Stomach (tissue), 9 donors: ENCODE measurements around the gene VPS37C. TPM values are rescaled to one million over a fixed set of nuclear protein-coding genes. Genes with fewer than 3 reads are reported as not detected.

Source experiments
- DNase-seq, 2 donors: peaks; one replicate each; pipeline versions ENCODE4 v3.0.0 to v3.0.0-alpha.2; 2013 to 2019
- H3K27ac ChIP-seq, 5 donors: fragments of 200-600 bp in 4 of 5; sonication (generic) in 4 of 5; one replicate each; pipeline ENCODE4 v1.5.1; 2013 to 2019; ENCODE audit warnings: mild to moderate bottlenecking in 1 of 5, moderate library complexity in 1 of 5
- H3K27me3 ChIP-seq, 3 donors: fragments of 200-600 bp; sonication (generic); one replicate each; pipeline ENCODE4 v1.5.1; 2017 to 2019; ENCODE audit warnings: mixed run types in 1 of 3
- H3K36me3 ChIP-seq, 4 donors: fragments of 200-600 bp; sonication (generic); 1 replicate in 3 of 4; 2 replicates in 1 of 4; pipeline ENCODE4 v1.5.1; 2016 to 2019
- H3K4me1 ChIP-seq, 4 donors: fragments of 200-600 bp; sonication (generic); one replicate each; pipeline ENCODE4 v1.5.1; 2016 to 2019
- H3K4me3 ChIP-seq, 4 donors: fragments of 200-600 bp; sonication (generic) in 3 of 4; one replicate each; pipeline ENCODE4 v1.5.1; 2016 to 2019; ENCODE audit warnings: mild to moderate bottlenecking in 1 of 4
- H3K9me3 ChIP-seq, 4 donors: fragments of 200-600 bp; sonication (generic); one replicate each; pipeline ENCODE4 v1.5.1; 2016 to 2019
- EP300 ChIP-seq: sonication (generic); formaldehyde crosslinking; IDR thresholded peaks from one replicate; pipeline ENCODE4 v1.6.1; 2017; ENCODE audit warnings: antibody characterized with exemption
- POLR2A ChIP-seq, 4 donors: fragments of 450-650 bp; IDR thresholded peaks; one replicate each; pipeline ENCODE4 v1.6.1; 2016; ENCODE audit warnings: antibody characterized with exemption in 4 of 4, control low read depth in 2 of 4, mild to moderate bottlenecking in 1 of 4, moderate library complexity in 1 of 4
- POLR2AphosphoS5 ChIP-seq, 3 donors: sonication (generic); formaldehyde crosslinking; IDR thresholded peaks; one replicate each; pipeline ENCODE4 v1.6.1; 2016; ENCODE audit warnings: antibody characterized with exemption in 3 of 3
- WGBS, 5 donors: extraction: QIAGEN DNeasy Blood & Tissue Kit in 3 of 5; methylation state at CpG; one replicate each; pipeline versions ENCODE4 v1.1.5 to v1.1.7; 2013 to 2018; 5-methylcytosine and 5-hydroxymethylcytosine counted together
- intact Hi-C: fragments of 100-400 bp; cut with DNase I; formaldehyde crosslinking; loops from one replicate; pipeline ENCODE4 v1.15.1; 2023; ENCODE audit warnings: low total_unique reads
- polyA plus RNA-seq, 3 donors: library from polyadenylated mRNA; stranded (reverse); fragments of 200-250 nt; gene quantifications; one replicate each; pipeline ENCODE4 v1.2.3, GENCODE V29; 2013
- total RNA-seq, 5 donors: library from RNA; depleted of rRNA; stranded (reverse); fragments of >200 nt; gene quantifications; one replicate each; pipeline versions ENCODE4 v1.1.0 to v1.2.3, GENCODE V29; 2014 to 2016
- TF ChIP-seq, protein P1 (sequence below), 7 experiments: fragments of 450-650 bp in 4 of 7; fragments of 200-600 bp in 3 of 7; sonication (generic) in 3 of 7; IDR thresholded peaks; one replicate each; pipeline ENCODE4 v1.5.1; 2016 to 2019; ENCODE audit warnings: antibody characterized with exemption in 7 of 7, control low read depth in 2 of 7, mild to moderate bottlenecking in 1 of 7
- donor health status: healthy with polysubstance abuse.
- donor health status: Bipolar disorder and iron deficiency.
- donor health status: healthy.

Gene VPS37C
- total and polyA plus RNA-seq, 8 donors = 6.4 to 53.6 (median 27.7) TPM

DNA sequence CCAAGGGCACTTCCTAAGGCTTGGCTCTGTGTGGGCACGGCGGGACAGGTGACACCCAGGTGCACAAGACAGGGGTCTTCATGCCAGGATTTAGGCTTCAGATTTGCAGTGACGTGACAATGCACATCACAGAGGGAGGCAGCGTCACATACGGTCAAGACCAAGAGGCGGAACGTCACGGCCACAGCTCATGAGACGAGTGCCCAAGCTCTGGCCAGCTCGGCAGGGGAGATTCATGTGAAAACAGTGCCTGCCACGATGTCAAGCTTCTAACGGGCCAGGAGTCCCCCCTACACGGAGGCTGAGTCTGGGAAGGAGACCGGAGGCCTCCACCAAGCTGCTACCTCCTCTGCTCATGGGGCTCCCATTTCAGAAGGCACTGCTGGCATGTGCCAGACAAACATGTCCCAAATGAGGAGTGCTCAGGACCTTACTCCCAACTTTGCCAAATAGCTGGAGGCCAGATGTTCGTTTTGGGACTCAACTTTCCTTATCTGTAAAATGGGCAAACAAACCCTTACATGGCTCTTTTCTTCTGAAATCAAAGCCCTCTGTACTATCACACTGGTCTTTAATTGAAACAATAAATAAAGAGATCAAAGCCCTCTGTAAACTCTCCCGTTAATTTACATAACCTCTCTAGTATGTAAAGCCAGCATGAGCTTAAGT, 16.6 kb downstream of the VPS37C start:
- no peaks in the 10 kb centered on the region for H3K9me3 ChIP-seq
- TF ChIP-seq POLR2A (IDR thresholded peaks at IDR 0.05) = no peak
- H3K4me3 ChIP-seq = no peak overlapping the region
- H3K36me3 ChIP-seq = peaks cover 0 to 7% (median 0%) of the 10 kb centered on the region in 4 donors
- peaks cover 53 to 87% (median 70%) of the 10 kb centered on the region in 4 donors for H3K4me1 ChIP-seq
- H3K27me3 ChIP-seq = no peaks in the 10 kb centered on the region
- peak overlapping the region in 2 of 5 donors; percentile 18 to 81 for H3K27ac ChIP-seq
- 79 to 87% (median 85%) methylated on average over 16 of the region's 16 CpGs for WGBS, 5 donors
- no peak for DNase-seq
- intact Hi-C loops = no loop called here

DNA sequence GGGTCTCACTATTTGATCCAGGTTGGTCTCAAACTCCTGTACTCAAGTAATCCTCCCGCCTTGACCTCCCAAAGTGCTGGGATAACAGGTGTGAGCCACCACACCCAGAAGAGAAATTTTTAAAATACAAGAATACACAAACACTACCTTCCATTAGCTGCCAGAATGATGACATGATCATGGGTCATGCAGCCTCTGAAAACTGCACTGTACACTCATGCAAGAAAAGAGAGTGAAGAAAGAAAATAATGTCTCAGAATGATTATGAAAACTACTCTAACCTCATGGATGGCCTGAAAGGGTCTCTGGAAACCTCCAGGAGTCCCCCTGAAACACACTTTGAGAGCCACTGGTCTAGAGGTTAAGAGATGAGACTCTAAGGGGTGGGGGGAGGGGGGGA, 18.8 kb downstream of the VPS37C start:
- intact Hi-C loops = no loop called here
- TF ChIP-seq POLR2A (IDR thresholded peaks at IDR 0.05) (no peak), EP300 (no peak), POLR2AphosphoS5 (IDR thresholded peaks at IDR 0.05) (no peak)
- TF ChIP-seq, protein P1, sequence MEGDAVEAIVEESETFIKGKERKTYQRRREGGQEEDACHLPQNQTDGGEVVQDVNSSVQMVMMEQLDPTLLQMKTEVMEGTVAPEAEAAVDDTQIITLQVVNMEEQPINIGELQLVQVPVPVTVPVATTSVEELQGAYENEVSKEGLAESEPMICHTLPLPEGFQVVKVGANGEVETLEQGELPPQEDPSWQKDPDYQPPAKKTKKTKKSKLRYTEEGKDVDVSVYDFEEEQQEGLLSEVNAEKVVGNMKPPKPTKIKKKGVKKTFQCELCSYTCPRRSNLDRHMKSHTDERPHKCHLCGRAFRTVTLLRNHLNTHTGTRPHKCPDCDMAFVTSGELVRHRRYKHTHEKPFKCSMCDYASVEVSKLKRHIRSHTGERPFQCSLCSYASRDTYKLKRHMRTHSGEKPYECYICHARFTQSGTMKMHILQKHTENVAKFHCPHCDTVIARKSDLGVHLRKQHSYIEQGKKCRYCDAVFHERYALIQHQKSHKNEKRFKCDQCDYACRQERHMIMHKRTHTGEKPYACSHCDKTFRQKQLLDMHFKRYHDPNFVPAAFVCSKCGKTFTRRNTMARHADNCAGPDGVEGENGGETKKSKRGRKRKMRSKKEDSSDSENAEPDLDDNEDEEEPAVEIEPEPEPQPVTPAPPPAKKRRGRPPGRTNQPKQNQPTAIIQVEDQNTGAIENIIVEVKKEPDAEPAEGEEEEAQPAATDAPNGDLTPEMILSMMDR (IDR thresholded peaks at IDR 0.05) = no peak
- DNase-seq = no peak
- no peaks in the 10 kb centered on the region for H3K27me3 ChIP-seq
- peaks cover 10 to 20% (median 13%) of the 10 kb centered on the region in 4 donors for H3K36me3 ChIP-seq
- H3K27ac ChIP-seq = peak overlapping the region in 2 of 5 donors; percentile 58 to 70
- H3K4me3 ChIP-seq = no peak overlapping the region
- H3K4me1 ChIP-seq = peaks cover 31 to 84% (median 55%) of the 10 kb centered on the region in 4 donors
- 90 to 100% (median 94%) methylated on average over 1 of the region's 1 CpG for WGBS, 5 donors
- no peaks in the 10 kb centered on the region for H3K9me3 ChIP-seq

DNA sequence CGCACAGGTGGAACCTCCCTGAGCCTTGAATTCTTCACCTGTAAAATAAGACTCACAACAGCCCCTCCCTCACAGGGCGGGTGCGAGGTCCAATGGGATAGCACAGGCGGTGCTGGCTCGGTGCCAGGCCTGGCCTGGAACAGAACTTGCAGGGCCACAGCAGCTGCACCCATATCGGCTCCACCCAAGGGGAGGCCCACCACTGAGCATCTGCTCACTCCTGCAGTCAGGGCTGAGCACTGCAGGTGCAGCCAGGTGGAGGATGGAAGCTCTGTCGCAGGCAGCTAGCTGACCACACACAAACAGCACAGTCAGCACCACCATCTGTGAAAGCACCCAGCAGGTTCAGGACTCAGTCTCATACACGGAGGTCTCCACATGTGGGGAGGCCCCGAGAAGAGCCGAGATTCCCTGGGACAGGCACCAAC, 19.6 kb downstream of the VPS37C start:
- Histone ChIP-seq H3K4me3 (no peak overlapping the region), H3K27ac (peak overlapping the region; percentile 47 to 70 (median 58)), H3K27me3 (no peaks in the 10 kb centered on the region), H3K36me3 (peaks cover 15 to 28% (median 21%) of the 10 kb centered on the region in 4 donors), H3K9me3 (no peaks in the 10 kb centered on the region), H3K4me1 (peaks cover 23 to 76% (median 46%) of the 10 kb centered on the region in 4 donors)
- WGBS, 5 donors = 27 to 48% (median 32%) methylated on average over 8 to 10 of the region's 10 CpGs
- intact Hi-C loops = no loop called here
- DNase-seq = peak; percentile 90 to 92
- TF ChIP-seq, protein P1 (IDR thresholded peaks at IDR 0.05) = peak in 1 of 7 experiments; percentile 40
- TF ChIP-seq EP300 (no peak), POLR2A (IDR thresholded peaks at IDR 0.05) (no peak), POLR2AphosphoS5 (IDR thresholded peaks at IDR 0.05) (peak in 1 of 3 donors; percentile 64)

DNA sequence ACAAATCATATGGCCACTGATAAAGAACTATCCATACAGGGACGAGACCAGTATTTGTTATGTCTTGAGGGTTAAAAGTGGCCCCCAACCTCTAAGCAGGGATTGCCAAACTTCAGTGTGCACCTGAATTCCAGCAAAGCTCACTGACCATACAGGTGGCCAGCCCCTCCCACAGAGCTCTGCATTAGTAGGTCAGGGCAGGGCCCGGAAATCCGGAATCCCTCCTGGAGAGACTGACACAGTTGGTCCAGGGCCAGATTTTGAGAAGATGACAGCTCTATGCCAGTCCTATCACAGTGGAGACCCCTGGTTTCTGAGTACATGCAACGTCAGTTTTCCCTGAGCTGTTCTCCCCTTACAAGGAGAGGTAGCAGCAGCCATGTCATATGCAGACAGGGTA, 20.8 kb downstream of the VPS37C start:
- DNase-seq = peak; percentile 55 to 61
- TF ChIP-seq POLR2A (IDR thresholded peaks at IDR 0.05) (no peak), EP300 (no peak), POLR2AphosphoS5 (IDR thresholded peaks at IDR 0.05) (no peak)
- TF ChIP-seq, protein P1 (IDR thresholded peaks at IDR 0.05) = no peak
- WGBS, 5 donors = 41 to 76% (median 50%) methylated on average over 1 to 4 of the region's 4 CpGs
- H3K27ac ChIP-seq = peak overlapping the region; percentile 47 to 70 (median 51)
- H3K36me3 ChIP-seq = peaks cover 15 to 30% (median 24%) of the 10 kb centered on the region in 4 donors
- H3K4me3 ChIP-seq = no peak overlapping the region
- no peaks in the 10 kb centered on the region for H3K9me3 ChIP-seq
- intact Hi-C loops = no loop called here
- H3K4me1 ChIP-seq = peaks cover 18 to 64% (median 37%) of the 10 kb centered on the region in 4 donors
- no peaks in the 10 kb centered on the region for H3K27me3 ChIP-seq

DNA sequence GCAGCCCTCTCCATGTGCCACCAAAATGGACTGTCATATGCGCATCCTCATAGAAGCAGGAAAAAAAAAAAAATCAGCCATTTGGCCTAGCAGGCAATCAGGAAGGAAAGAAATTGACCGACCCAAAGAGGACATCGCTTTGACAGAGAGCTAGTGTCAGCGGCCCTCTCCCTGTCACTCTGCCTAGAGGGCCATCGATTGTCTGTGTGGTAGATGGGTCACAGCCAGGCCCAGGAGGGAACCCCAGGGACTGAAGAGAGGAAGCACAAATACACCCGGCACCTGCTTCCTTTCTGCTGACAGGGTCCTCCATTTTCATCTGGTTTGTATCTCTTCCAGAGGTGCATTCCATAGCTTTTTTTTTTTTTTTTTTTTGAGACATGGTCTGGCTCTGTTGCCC, 21.8 kb downstream of the VPS37C start:
- 50 to 81% (median 76%) methylated on average over 6 of the region's 6 CpGs for WGBS, 5 donors
- intact Hi-C loops = no loop called here
- H3K36me3 ChIP-seq = peaks cover 19 to 41% (median 33%) of the 10 kb centered on the region in 4 donors

More for the DNA sequence above, 21.8 kb downstream of the VPS37C start:
- no peak for DNase-seq
- peaks cover 18 to 53% (median 36%) of the 10 kb centered on the region in 4 donors for H3K4me1 ChIP-seq
- TF ChIP-seq EP300 (no peak), POLR2A (IDR thresholded peaks at IDR 0.05) (no peak), POLR2AphosphoS5 (IDR thresholded peaks at IDR 0.05) (no peak)
- TF ChIP-seq, protein P1 (IDR thresholded peaks at IDR 0.05) = no peak
- H3K27me3 ChIP-seq = no peaks in the 10 kb centered on the region
- no peaks in the 10 kb centered on the region for H3K9me3 ChIP-seq
- peak overlapping the region in 1 of 5 donors; percentile 70 for H3K27ac ChIP-seq
- H3K4me3 ChIP-seq = no peak overlapping the region
